HepG2 (cell line): ENCODE measurements around the gene ARPC1B. TPM values are rescaled to one million over a fixed set of nuclear protein-coding genes. Genes with fewer than 3 reads are reported as not detected.

Experiments
- EHMT2 ChIP-seq: fragments of 200-600 bp; sonication (generic); IDR thresholded peaks from 2 replicates; pipeline ENCODE4 v1.7.0; 2017; ENCODE audit warnings: antibody characterized with exemption, low read depth, low read length, borderline replicate concordance
- HES4 ChIP-seq: sonication (generic); formaldehyde crosslinking; IDR thresholded peaks from 2 replicates; pipeline ENCODE4 v1.9.0; 2021; ENCODE audit warnings: mild to moderate bottlenecking, missing genetic modification reagents, borderline replicate concordance
- MIXL1 ChIP-seq: IDR thresholded peaks from 2 replicates; pipeline ENCODE4 v1.6.1; 2016
- MTA3 ChIP-seq: sonication (generic); formaldehyde crosslinking; IDR thresholded peaks from 2 replicates; pipeline ENCODE4 v1.4.0; 2020; ENCODE audit warnings: missing genetic modification reagents
- NBN ChIP-seq: fragments of 450-650 bp; conservative IDR thresholded peaks from 2 replicates; pipeline ENCODE4 v1.6.1; 2017
- NFKBIZ ChIP-seq: IDR thresholded peaks from 2 replicates; pipeline ENCODE4 v1.6.1; 2018; ENCODE audit warnings: missing genetic modification reagents, missing compliant biosample characterization
- POGZ ChIP-seq: sonication (generic); formaldehyde crosslinking; IDR thresholded peaks from 2 replicates; pipeline ENCODE4 v1.4.0; 2020; ENCODE audit warnings: mild to moderate bottlenecking, missing genetic modification reagents
- REPIN1 ChIP-seq: sonication (generic); formaldehyde crosslinking; IDR thresholded peaks from 2 replicates; pipeline ENCODE4 v1.8.0; 2022; ENCODE audit warnings: missing genetic modification reagents, low read depth, mild to moderate bottlenecking, borderline replicate concordance
- SAFB2 ChIP-seq: sonication (generic); formaldehyde crosslinking; IDR thresholded peaks from 2 replicates; pipeline ENCODE4 v1.5.1; 2020; ENCODE audit warnings: missing genetic modification reagents, low read depth, mild to moderate bottlenecking, borderline replicate concordance
- SMYD3 ChIP-seq: sonication (generic); formaldehyde crosslinking; IDR thresholded peaks from 2 replicates; pipeline ENCODE4 v1.8.1; 2023; ENCODE audit warnings: mild to moderate bottlenecking, missing genetic modification reagents
- YEATS4 ChIP-seq: sonication (generic); formaldehyde crosslinking; IDR thresholded peaks from 2 replicates; pipeline ENCODE4 v1.4.0; 2020; ENCODE audit warnings: missing genetic modification reagents, borderline replicate concordance
- ZC3H4 ChIP-seq: sonication (generic); formaldehyde crosslinking; IDR thresholded peaks from 2 replicates; pipeline ENCODE4 v1.4.0; 2020; ENCODE audit warnings: missing genetic modification reagents, borderline replicate concordance
- ZKSCAN1 ChIP-seq: fragments of 150-350 bp; IDR thresholded peaks from 2 replicates; pipeline ENCODE4 v1.6.1; 2014; ENCODE audit warnings: low read length
- ZNF549 ChIP-seq: sonication (generic); formaldehyde crosslinking; IDR thresholded peaks from 2 replicates; pipeline ENCODE4 v1.5.0; 2020; ENCODE audit warnings: missing genetic modification reagents
- ZNF556 ChIP-seq: sonication (generic); formaldehyde crosslinking; IDR thresholded peaks from 2 replicates; pipeline ENCODE4 v1.4.0; 2020; ENCODE audit warnings: mild to moderate bottlenecking, missing genetic modification reagents, borderline replicate concordance
- polyA plus RNA-seq, 8 experiments: library from polyadenylated mRNA; depleted of rRNA in 3 of 8; stranded (reverse) in 7 of 8; unstranded in 1 of 8; fragments of >200 nt; fragmentation: Illumina TruSeq in 4 of 8; extraction: Trizol in 4 of 8; gene quantifications; 2 replicates each; pipeline versions ENCODE4 v1.2.1 to v1.2.3, GENCODE V29; 2011 to 2016; ENCODE audit warnings: low read depth in 4 of 8, missing spikeins in 1 of 8, mixed read lengths in 1 of 8; ENCODE audit not compliant: insufficient read depth in 1 of 8
- total RNA-seq, 5 experiments: library from RNA; depleted of rRNA; stranded (reverse); fragments of >200 nt; fragmentation: Illumina TruSeq; extraction: Trizol; gene quantifications; 2 replicates each; pipeline ENCODE4 v1.2.3, GENCODE V29; 2016; ENCODE audit warnings: low read depth in 1 of 5
- TF ChIP-seq, protein P1 (sequence below): sonication (generic); formaldehyde crosslinking; IDR thresholded peaks from 2 replicates; pipeline ENCODE4 v1.4.0; 2020; ENCODE audit warnings: mild to moderate bottlenecking, low read depth, missing genetic modification reagents
- TF ChIP-seq, protein P2 (sequence below): sonication (generic); formaldehyde crosslinking; IDR thresholded peaks from 2 replicates; pipeline ENCODE4 v1.4.0; 2020; ENCODE audit warnings: low read depth, missing genetic modification reagents
- TF ChIP-seq, protein P3 (sequence below): sonication (generic); formaldehyde crosslinking; IDR thresholded peaks from 2 replicates; pipeline ENCODE4 v1.4.0; 2020; ENCODE audit warnings: mild to moderate bottlenecking, missing genetic modification reagents
- TF ChIP-seq, protein P4 (sequence below): sonication (generic); formaldehyde crosslinking; IDR thresholded peaks from 2 replicates; pipeline ENCODE4 v1.8.0; 2022; ENCODE audit warnings: missing genetic modification reagents, mild to moderate bottlenecking, borderline replicate concordance
- TF ChIP-seq, protein P5 (sequence below): sonication (generic); formaldehyde crosslinking; IDR thresholded peaks from 2 replicates; pipeline ENCODE4 v1.8.1; 2023; ENCODE audit warnings: missing genetic modification reagents, mild to moderate bottlenecking, borderline replicate concordance
- TF ChIP-seq, protein P6 (sequence below): sonication (generic); formaldehyde crosslinking; IDR thresholded peaks from 2 replicates; pipeline ENCODE4 v1.5.0; 2020; ENCODE audit warnings: missing genetic modification reagents

The ARPC1B gene
- total and polyA plus RNA-seq, 2 of the 13 experiments (the other 11 are each of a cell fraction or from before 2014, with no cell fraction given): 72.9 to 89.1 TPM

DNA sequence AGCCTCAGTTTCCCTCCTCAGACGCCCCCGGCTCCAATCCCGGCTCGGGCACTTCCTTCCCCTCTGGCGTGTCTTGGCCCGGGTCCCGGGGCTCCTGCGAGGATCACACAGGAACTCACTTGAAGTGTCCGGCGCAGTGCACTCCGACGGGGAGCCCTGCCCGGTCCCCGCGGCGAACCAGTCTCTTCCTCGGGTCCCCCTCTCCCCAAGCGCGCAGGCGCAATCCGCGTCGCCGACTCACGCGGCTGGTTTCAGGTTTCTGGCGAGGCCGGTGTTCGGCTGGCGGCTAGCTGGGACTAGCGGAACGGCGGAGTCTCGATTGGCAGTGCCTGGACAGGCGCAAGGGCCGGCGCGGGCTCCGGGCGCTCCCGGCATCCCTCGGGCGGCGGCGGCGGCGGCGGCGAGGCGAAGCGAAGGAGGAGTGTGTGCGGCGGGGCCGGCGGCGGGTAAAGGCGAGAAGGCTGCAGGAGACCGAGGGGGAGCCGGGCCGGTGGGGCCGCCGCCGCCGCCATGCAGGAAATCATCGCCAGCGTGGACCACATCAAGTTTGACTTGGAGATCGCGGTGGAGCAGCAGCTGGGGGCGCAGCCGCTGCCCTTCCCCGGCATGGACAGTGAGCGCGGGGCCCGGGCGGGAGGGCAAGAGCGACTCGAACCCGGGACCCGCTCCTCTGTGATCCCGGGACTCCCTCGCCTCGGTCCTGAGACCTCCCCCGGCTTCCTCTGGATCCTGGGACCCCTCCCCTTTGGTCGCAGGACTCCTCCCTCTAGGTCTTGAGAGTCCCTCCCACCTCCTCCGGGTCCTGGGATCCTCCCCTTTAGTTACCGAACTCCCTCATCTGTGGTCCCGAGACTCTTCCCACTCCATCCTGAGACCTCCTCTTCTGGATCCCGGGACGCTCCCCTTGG is 64.3 kb downstream of the ARPC1B start, which contains the start of the genes CPSF4 and PTCD1 (continued):
- TF ChIP-seq, protein P1, sequence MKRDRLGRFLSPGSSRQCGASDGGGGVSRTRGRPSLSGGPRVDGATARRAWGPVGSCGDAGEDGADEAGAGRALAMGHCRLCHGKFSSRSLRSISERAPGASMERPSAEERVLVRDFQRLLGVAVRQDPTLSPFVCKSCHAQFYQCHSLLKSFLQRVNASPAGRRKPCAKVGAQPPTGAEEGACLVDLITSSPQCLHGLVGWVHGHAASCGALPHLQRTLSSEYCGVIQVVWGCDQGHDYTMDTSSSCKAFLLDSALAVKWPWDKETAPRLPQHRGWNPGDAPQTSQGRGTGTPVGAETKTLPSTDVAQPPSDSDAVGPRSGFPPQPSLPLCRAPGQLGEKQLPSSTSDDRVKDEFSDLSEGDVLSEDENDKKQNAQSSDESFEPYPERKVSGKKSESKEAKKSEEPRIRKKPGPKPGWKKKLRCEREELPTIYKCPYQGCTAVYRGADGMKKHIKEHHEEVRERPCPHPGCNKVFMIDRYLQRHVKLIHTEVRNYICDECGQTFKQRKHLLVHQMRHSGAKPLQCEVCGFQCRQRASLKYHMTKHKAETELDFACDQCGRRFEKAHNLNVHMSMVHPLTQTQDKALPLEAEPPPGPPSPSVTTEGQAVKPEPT (CRISPR knock-in tag): no peak
- TF ChIP-seq MTA3 (CRISPR knock-in tag) (no peak), HES4 (peak; percentile 67), YEATS4 (CRISPR knock-in tag) (peak; percentile 81), EHMT2 (no peak), REPIN1 (CRISPR knock-in tag) (peak; percentile 90), NBN (no peak), SAFB2 (CRISPR knock-in tag) (peak; percentile 91), ZNF549 (no peak), SMYD3 (CRISPR knock-in tag) (no peak), ZNF556 (CRISPR knock-in tag) (peak; percentile 90), ZKSCAN1 (no peak), NFKBIZ (CRISPR knock-in tag) (peak; percentile 64; the same call in 1 of the 2 replicates), POGZ (CRISPR knock-in tag) (peak; percentile 79), MIXL1 (CRISPR knock-in tag) (peak; percentile 66; the same call in 1 of the 2 replicates), ZC3H4 (no peak)
- TF ChIP-seq, protein P2, sequence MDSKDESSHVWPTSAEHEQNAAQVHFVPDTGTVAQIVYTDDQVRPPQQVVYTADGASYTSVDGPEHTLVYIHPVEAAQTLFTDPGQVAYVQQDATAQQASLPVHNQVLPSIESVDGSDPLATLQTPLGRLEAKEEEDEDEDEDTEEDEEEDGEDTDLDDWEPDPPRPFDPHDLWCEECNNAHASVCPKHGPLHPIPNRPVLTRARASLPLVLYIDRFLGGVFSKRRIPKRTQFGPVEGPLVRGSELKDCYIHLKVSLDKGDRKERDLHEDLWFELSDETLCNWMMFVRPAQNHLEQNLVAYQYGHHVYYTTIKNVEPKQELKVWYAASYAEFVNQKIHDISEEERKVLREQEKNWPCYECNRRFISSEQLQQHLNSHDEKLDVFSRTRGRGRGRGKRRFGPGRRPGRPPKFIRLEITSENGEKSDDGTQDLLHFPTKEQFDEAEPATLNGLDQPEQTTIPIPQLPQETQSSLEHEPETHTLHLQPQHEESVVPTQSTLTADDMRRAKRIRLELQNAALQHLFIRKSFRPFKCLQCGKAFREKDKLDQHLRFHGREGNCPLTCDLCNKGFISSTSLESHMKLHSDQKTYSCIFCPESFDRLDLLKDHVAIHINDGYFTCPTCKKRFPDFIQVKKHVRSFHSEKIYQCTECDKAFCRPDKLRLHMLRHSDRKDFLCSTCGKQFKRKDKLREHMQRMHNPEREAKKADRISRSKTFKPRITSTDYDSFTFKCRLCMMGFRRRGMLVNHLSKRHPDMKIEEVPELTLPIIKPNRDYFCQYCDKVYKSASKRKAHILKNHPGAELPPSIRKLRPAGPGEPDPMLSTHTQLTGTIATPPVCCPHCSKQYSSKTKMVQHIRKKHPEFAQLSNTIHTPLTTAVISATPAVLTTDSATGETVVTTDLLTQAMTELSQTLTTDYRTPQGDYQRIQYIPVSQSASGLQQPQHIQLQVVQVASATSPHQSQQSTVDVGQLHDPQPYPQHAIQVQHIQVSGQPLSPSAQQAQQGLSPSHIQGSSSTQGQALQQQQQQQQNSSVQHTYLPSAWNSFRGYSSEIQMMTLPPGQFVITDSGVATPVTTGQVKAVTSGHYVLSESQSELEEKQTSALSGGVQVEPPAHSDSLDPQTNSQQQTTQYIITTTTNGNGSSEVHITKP (CRISPR knock-in tag): no peak
- TF ChIP-seq, protein P3, sequence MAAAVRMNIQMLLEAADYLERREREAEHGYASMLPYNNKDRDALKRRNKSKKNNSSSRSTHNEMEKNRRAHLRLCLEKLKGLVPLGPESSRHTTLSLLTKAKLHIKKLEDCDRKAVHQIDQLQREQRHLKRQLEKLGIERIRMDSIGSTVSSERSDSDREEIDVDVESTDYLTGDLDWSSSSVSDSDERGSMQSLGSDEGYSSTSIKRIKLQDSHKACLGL: peak; percentile 87
- TF ChIP-seq, protein P4, sequence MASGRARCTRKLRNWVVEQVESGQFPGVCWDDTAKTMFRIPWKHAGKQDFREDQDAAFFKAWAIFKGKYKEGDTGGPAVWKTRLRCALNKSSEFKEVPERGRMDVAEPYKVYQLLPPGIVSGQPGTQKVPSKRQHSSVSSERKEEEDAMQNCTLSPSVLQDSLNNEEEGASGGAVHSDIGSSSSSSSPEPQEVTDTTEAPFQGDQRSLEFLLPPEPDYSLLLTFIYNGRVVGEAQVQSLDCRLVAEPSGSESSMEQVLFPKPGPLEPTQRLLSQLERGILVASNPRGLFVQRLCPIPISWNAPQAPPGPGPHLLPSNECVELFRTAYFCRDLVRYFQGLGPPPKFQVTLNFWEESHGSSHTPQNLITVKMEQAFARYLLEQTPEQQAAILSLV (CRISPR knock-in tag): no peak
- TF ChIP-seq, protein P5, sequence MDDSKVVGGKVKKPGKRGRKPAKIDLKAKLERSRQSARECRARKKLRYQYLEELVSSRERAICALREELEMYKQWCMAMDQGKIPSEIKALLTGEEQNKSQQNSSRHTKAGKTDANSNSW (CRISPR knock-in tag): no peak
- TF ChIP-seq, protein P6, sequence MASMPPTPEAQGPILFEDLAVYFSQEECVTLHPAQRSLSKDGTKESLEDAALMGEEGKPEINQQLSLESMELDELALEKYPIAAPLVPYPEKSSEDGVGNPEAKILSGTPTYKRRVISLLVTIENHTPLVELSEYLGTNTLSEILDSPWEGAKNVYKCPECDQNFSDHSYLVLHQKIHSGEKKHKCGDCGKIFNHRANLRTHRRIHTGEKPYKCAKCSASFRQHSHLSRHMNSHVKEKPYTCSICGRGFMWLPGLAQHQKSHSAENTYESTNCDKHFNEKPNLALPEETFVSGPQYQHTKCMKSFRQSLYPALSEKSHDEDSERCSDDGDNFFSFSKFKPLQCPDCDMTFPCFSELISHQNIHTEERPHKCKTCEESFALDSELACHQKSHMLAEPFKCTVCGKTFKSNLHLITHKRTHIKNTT: no peak
